Measurements from ENCODE around the gene CRIP2. TPM values are rescaled to one million over a fixed set of nuclear protein-coding genes. Genes with fewer than 3 reads are reported as not detected.

Gene CRIP2
- total and polyA plus RNA-seq, 10 of the 15 experiments (the other 5 are each of a cell fraction or from before 2014, with no cell fraction given), result 0.04 to 0.62 (median 0.37) TPM; not detected in 5

- POLR2A ChIA-PET, result no interaction called here
- intact Hi-C loops (cut with micrococcal nuclease; ENCODE audit: unreplicated experiment), result loop anchor here (5.0 kb wide), 2 partner anchors 34 to 324 kb away; partner anchors contain the start of gene TEDC1
Observed at GRCh38 chr14:105525861-105526775, 51.5 kb downstream of the CRIP2 start, which contains the start of gene TMEM121. Gene TMEM121, plus strand, starts transcription at chr14:105526583. Its CDS starts 2,252 bp downstream, at chr14:105528835.

More at GRCh38 chr14:105525861-105526775, 51.5 kb downstream of the CRIP2 start, which contains the start of gene TMEM121:
- ChIA-PET CTCF (interaction anchor here (0.7 kb wide), 1 partner anchor 45 kb away, joined by 3 read pairs; no protein-coding TSS in a partner anchor), RAD21 (ENCODE audit: unreplicated experiment) (no interaction called here), SMC1A (ENCODE audit: uncharacterized antibody, unreplicated experiment) (no interaction called here)
- ATAC-seq (no peak), DNase-seq (ENCODE audit: low read depth, low spot score) (no peak), FAIRE-seq (no peak)
- H3K27me3 ChIP-seq (replicated peaks in 1 of 2; ENCODE audit: control insufficient read depth in 2 of 2, insufficient read depth in 2 of 2, low read length in 1 of 2), result peaks cover 5 to 7% of the 10 kb centered on the region in 2 experiments; a peak in 3 of 4 replicates
- H3K4me1 ChIP-seq (ENCODE audit: control insufficient read depth, insufficient read depth, low read length), result peaks cover 4% of the 10 kb centered on the region
- H3K79me2 ChIP-seq (ENCODE audit: control insufficient read depth, insufficient read depth, low read length), result no peaks in the 10 kb centered on the region
- no peaks in the 10 kb centered on the region for H4K20me1 ChIP-seq (ENCODE audit: control insufficient read depth, insufficient read depth)
- no peak within 1 kb of the TSS for H3K9ac ChIP-seq (ENCODE audit: control insufficient read depth, insufficient read depth, low read length)
- H3K27ac ChIP-seq (ENCODE audit: control insufficient read depth, insufficient read depth), result no peak within 1 kb of the TSS
- no peaks in the 10 kb centered on the region for H3K9me3 ChIP-seq (replicated peaks; ENCODE audit: control insufficient read depth, insufficient read depth, low read length)
- no peak within 1 kb of the TSS for H2AFZ ChIP-seq (ENCODE audit: control insufficient read depth, low read depth, low read length)
- no TSS peak for BruUV-seq (replicated peaks)
- 6% methylated on average over 13 of the region's 88 CpGs for WGBS (ENCODE audit: insufficient coverage, insufficient replicate concordance, low lambda C conversion rate, missing lambda C conversion rate)
- no peak for TF ChIP-seq ATF3 (IDR thresholded peaks at IDR 0.05; ENCODE audit: borderline replicate concordance, extremely low read depth, low read depth, low read length)
- no peak for TF ChIP-seq POLR2AphosphoS5 (IDR thresholded peaks at IDR 0.05; ENCODE audit: low read length)
- TF ChIP-seq SIX5 (IDR thresholded peaks at IDR 0.05; ENCODE audit: low read depth, low read length, severe bottlenecking), result no peak
- TF ChIP-seq HCFC1 (IDR thresholded peaks at IDR 0.05; ENCODE audit: low read length), result no peak
- TF ChIP-seq SUZ12 (IDR thresholded peaks at IDR 0.05; ENCODE audit: unreplicated experiment), result peak; percentile 67
- H3K4me3 ChIP-seq, result no peak within 1 kb of the TSS
- no peaks in the 10 kb centered on the region for H3K36me3 ChIP-seq (ENCODE audit: control insufficient read depth in 2 of 2, insufficient read depth in 2 of 2, low read length in 1 of 2)
- peak within 1 kb of the TSS; percentile 33; the same call in 1 of the 2 replicates for H3K4me2 ChIP-seq (ENCODE audit: control insufficient read depth, insufficient read depth)
- in situ Hi-C loops (cut with MboI), result no loop called here
